ENCODE results near the gene AMN1.

Gene AMN1

GRCh38 chr12:31651893-31652521 lies 76.8 kb downstream of the AMN1 start:
- in situ Hi-C loops (cut with MboI; ENCODE audit: low pct_unique_long_range_greater_than_20kb, low sequenced_read_pairs, unreplicated experiment) = loop anchor here (10.0 to 25.0 kb wide), 3 partner anchors 410 to 1035 kb away; partner anchors contain the start of gene DNM1L
- TF ChIP-seq CTCF (IDR thresholded peaks at IDR 0.05; ENCODE audit: extremely low read depth, insufficient read depth, missing control alignments) = no peak
- no peak for DNase-seq (ENCODE audit: low spot score)

- TF ChIP-seq CTCF (IDR thresholded peaks at IDR 0.05; ENCODE audit: extremely low read depth, insufficient read depth, missing control alignments) = no peak
- in situ Hi-C loops (cut with MboI; ENCODE audit: low pct_unique_long_range_greater_than_20kb, low sequenced_read_pairs, unreplicated experiment) = loop anchor here (10.0 to 25.0 kb wide), 3 partner anchors 411 to 1036 kb away; partner anchors contain the start of gene DNM1L
- no peak for DNase-seq (ENCODE audit: low spot score)
Measured at GRCh38 chr12:31650918-31651317, 77.9 kb downstream of the AMN1 start.

GRCh38 chr12:31647086-31647491 lies 81.7 kb downstream of the AMN1 start:
- DNase-seq (ENCODE audit: low spot score) = no peak
- no peak for TF ChIP-seq CTCF (IDR thresholded peaks at IDR 0.05; ENCODE audit: extremely low read depth, insufficient read depth, missing control alignments)
- in situ Hi-C loops (cut with MboI; ENCODE audit: low pct_unique_long_range_greater_than_20kb, low sequenced_read_pairs, unreplicated experiment) = no loop called here

- no peak for TF ChIP-seq CTCF (IDR thresholded peaks at IDR 0.05; ENCODE audit: extremely low read depth, insufficient read depth, missing control alignments)
- in situ Hi-C loops (cut with MboI; ENCODE audit: low pct_unique_long_range_greater_than_20kb, low sequenced_read_pairs, unreplicated experiment) = no loop called here
- no peak for DNase-seq (ENCODE audit: low spot score)
Measured at GRCh38 chr12:31645924-31646323, 82.9 kb downstream of the AMN1 start.

DNA sequence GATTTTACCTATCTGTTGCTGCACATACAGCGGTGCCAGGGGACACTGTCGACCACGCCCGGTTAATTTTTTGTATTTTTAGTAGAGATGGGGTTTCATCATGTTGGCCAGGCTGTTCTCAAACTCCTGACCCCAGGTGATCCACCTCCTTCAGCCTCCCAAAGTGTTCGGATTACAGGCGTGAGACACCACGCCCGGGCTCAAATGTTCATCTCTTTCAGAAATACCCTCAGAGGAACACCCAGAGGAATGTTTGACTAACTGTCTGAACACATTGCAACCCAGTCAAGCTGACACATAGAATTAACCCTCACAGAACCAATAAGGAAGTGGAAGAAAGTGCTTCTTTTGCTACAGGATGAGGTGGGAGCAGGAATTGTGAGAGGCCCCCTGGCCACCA lies 84.3 kb downstream of the AMN1 start:
- no peak for DNase-seq (ENCODE audit: low spot score)
- in situ Hi-C loops (cut with MboI; ENCODE audit: low pct_unique_long_range_greater_than_20kb, low sequenced_read_pairs, unreplicated experiment) = no loop called here
- TF ChIP-seq CTCF (IDR thresholded peaks at IDR 0.05; ENCODE audit: extremely low read depth, insufficient read depth, missing control alignments) = no peak

DNA sequence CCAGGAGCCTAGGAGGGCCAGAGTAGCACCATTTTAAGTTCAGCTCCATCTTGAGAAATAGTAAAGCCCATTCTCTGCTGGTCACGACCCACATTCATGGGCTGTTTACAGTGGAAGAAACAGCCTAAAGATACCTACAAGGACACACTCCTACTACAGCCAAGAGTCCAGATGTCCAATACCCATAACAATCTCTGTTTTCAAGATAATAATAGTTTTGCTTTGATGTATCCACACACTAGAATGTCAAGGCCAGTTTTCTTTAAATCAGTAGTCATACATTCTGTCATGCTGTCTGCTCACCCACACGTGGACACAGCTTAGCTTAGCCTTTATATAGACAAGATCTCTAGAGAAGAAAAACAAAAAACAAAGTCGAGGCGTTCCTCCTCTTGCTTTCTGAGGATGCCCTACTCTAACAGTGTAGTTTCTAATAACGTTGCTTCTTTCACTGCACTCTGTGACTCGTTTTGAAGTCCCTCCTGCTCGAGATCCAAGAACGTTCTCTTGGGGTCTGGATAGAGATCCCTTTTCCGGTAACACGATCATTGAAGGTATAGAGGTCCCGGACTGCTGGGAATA lies 87.2 kb downstream of the AMN1 start:
- no peak for DNase-seq (ENCODE audit: low spot score)
- in situ Hi-C loops (cut with MboI; ENCODE audit: low pct_unique_long_range_greater_than_20kb, low sequenced_read_pairs, unreplicated experiment) = no loop called here
- no peak for TF ChIP-seq CTCF (IDR thresholded peaks at IDR 0.05; ENCODE audit: extremely low read depth, insufficient read depth, missing control alignments)
